Kasumi-1 (cell line): ENCODE results near the gene SLC25A21.
A peak's percentile ranks its signal among the peaks of the same experiment; 100 is the strongest.
"Not testable (repeated sequence)": the region's sequence is repeated elsewhere in the genome, so short reads cannot be mapped to it uniquely, and the experiment has no call there.

Experiments used
- DNase-seq, 2 experiments: peaks; one replicate each; lab custom pipeline; 2025; lab: John Stamatoyannopoulos, UW

The SLC25A21 gene

DNA sequence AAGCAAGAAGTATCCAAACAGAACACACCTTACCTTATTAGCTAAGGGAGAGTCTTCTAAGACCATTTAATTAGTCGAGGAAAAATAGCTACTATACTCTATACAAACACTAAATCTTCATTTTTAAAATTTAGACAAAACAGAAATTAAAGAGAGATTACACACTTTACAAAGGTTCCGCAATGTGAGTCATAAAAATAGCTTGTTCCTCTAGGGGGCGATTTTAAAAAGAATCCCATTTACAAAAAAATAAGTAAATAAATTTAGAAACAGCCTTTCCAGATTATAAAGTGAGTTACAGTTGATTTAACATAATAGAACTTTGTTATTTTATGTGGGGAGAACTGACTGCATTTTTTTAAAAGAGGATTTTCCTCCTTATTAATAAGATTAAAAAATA is 309.1 kb downstream of the SLC25A21 start:
- DNase-seq: peak in 1 of 2 experiments; percentile 9

DNA sequence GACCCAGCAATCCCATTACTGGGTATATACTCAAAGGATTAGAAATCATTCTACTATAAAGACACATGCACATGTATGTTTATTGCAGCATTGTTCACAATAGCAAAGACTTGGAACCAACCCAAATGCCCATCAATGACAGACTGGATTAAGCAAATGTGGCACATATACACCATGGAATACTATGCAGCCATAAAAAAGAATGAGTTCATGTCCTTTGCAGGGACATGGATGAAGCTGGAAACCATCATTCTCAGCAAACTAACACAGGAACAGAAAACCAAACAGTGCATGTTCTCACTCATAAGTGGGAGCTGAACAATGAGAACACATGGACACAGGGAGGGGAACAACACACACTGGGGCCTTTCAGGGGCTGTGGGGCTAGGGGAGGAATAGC is 310.2 kb downstream of the SLC25A21 start:
- DNase-seq: not testable (repeated sequence)

DNA sequence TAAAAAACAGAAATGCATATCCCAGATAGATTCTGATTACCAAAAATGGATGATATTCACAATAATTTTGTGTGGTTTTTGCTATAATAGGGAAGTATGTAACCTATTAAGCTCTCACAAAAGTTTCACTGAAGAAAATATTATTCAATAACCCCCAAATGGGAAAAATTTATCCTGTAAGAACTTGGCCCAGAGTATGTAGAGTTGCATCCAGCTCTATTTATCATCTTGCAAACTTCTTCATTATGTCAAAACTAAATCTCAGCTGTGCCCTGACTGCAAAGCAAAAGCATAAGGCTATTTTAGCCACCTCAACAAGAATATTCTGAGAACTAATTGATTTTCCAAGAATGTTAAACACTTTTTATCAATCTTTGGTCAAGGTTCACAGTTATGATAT is 311.6 kb downstream of the SLC25A21 start:
- no peak for DNase-seq

DNA sequence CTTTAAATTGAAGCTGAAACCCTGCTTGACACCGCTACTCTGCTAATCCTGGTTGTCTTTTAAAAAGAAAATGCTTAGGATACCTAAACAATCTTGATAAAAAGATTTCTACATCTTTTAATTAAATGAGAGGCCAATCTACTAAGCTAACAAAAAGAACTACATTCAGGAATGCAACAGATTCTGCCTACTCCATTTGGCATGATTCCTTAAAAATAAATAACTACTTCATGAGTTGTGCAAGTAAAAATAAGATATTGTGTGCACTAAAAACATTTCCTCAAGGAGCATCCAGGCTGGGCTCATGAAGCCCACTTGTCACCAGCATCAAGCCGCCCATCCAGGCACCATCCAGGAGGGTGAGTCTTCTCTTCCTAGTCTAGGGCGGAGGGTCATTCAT is 313.3 kb downstream of the SLC25A21 start:
- no peak for DNase-seq

DNA sequence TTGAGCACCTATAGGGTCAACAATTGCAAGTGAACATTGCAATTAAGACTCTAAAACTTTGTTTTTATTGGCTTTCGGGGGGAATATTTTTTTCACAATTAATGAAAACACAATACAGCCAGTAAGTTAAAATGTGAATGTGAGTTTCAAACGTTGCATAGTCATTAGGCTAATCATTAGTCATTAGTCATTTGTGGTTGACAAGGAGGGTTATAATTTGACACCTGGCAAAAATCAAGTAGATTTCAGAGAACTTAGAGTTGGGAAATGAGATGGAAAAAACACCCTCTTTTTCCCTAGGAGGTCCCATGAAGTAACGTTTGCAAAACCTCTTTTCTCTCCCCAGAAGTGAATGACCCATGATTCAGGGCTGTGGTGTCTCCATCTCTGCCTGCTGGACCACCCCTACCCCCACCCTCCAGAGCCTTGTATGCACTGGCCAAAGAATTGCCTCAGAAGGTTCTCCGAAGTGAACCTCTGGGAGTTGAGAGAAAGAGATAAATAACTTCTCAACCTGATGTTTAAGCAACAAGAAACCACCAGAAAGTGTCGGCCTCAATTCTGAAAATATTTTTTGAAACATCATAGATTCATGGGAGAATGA is 314.5 kb downstream of the SLC25A21 start:
- no peak for DNase-seq

DNA sequence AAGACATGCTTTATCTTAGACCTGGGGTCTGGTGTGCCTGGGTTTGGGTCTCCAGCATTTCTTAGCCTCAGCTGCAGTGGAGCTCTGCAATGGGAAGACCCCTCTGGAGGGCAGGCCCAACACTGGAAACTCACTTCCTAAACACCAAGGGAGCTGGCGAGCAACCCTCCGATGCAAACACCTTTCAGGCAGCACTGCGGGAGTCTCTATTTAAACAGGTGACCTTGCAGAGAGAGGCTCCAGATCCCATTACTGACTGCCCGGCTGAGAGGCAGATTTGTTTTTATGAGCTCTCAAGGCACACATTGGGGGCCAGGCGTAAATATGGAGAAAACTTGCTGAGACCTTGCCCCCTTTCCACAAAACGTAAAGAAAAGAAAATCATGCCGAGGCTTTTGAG is 315.3 kb downstream of the SLC25A21 start:
- DNase-seq: no peak

DNA sequence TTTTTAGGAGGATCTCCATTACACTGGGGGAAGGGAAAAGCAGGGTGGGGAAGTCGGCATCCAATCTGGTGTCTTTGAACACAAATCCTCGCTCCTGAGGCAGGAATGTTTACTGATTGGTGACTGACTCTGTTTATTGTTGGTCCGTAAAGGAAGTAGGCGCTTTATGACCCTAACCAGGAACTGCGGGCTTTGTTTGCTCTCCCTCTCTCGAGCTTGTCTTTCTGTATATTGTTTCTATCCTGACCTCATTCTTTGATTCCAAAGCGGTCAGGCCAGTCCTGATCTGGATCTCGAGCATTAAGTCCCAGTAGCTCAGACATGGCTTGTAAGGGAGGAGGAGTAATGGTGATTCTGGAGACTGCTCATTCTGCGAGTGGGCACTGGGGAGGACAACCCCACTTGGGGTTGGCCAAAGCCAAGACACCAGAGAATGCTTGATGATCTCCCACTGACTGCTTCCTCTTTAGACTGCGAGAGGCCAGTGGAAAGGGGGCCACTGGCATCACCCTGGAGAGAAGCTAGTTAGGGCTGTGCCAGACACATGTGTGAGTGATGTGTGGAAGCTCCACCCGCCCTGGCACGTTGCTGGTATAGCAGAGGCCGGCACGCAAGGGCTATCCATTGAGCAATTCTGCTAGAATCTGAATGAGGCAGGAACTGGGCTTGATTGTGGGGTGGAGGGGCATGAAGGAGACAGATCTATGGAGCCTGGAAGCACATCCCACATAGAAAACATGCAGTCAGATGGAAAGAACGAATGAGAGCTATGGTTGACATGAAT is 316.1 kb downstream of the SLC25A21 start:
- DNase-seq: no peak

DNA sequence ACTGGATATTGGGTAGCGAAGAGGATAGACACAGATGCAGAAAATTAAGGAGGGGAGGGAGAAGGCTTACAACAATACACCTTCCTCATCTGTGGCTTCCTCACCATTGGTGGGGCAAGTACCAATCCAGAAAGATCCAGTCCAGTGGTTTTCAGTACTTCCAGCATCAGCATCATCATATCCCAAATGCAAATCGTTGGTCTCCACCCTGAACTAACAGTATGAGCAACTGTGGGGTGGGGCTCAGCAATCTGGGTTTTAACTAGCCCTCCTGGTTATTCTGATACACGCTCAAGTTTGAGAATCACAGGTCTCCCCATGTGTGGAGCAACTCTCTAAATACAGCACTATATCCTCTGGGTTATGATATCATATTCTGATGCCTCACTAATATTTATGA is 317.0 kb downstream of the SLC25A21 start:
- DNase-seq: no peak

DNA sequence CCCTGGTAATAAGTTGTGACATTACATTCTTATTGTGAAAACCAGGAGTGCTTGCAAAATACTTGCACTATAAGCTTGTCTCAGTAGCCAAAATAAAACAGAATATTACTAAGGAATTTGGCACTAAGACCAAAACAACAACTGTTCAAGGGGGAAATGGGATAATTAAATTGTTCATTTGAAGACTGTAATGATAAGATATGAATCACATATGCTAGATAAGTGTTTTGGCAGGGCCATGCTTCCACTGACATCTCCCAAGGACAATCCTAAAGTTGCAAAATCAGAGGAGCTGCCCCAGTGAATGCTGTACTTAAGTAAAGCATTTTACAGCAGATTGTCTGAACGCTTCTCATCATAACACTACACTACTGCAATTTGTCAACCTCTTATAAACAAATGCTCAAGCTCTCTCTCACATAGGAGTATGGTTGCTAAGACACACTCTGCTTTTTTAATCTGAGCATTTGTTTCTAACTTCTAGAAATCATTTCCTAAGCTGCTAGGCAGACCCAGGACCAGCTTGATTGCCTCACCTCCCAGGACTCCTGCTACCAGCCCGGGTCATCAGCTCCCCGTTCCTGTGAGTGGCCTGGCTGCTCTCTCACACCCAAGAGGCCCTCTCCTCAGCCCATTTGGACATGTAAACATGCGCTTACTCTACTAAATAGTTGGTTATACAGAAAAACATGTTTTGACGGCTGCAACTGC is 319.3 kb downstream of the SLC25A21 start:
- no peak for DNase-seq

DNA sequence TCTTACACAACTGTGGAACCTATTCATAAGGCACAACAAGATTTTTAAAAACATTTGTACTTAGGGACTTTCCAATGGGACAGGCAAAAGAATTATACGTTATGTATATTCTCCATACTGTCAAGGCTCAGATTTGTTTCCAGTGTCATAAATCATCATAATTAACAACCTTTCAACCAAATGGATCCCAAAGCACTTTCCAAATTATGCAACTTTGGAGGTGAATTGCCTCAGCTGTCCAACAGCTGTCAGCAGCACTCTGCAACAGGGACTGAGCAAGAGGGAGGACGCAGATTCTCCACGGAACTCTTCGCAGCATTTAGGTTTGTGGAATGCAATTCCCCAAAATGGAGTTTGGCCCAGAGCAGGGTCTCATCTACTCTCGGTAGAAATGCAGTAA is 324.2 kb downstream of the SLC25A21 start:
- DNase-seq: no peak

DNA sequence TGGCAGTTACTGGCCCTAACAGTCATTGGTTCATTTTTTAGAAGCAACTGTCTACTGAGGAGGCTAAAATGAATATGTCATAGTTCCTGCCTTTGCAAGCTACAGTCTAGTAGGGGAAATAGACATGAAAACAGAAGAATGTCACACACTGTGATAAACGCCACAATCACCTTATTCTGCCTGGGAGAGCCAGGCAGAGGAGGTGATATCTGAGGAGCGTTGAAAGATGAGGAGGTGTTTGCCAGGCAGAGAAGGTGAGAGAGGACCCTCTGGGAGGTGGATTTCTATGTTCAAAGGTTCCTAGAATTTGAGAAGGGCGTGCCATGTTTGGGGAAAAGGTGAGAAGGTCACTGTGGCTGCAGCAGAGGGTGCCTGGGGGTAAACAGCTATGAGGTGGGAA is 325.0 kb downstream of the SLC25A21 start:
- DNase-seq: no peak

DNA sequence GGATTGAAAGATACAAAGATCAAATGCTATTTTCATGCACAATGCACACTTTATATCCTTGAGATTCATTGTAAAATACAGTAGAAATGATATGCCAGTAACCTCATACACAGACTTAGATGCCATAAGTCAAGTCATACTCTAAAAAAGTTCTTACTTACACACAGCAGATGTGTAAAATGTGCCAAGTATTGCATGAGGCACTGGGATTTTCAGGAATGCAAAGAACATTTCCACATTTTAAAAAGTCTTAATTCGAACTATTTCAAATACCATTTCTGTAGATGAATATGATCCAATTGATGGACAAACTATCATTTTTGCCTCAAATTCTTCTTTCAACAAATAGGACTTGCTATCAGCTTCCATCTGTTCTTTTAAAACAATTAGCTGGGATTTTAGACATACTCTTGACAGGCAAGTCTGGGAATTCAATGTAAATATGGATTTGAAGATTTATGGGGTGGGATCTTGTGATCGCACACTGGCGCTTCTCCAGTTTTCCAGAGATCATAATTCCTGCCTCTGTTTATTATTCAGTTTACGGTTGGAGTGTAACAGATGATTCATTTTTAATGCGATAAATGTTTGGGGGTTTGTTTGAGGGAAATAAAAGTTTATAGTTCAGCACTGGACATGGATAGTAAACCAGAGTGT is 326.9 kb downstream of the SLC25A21 start:
- no peak for DNase-seq

DNA sequence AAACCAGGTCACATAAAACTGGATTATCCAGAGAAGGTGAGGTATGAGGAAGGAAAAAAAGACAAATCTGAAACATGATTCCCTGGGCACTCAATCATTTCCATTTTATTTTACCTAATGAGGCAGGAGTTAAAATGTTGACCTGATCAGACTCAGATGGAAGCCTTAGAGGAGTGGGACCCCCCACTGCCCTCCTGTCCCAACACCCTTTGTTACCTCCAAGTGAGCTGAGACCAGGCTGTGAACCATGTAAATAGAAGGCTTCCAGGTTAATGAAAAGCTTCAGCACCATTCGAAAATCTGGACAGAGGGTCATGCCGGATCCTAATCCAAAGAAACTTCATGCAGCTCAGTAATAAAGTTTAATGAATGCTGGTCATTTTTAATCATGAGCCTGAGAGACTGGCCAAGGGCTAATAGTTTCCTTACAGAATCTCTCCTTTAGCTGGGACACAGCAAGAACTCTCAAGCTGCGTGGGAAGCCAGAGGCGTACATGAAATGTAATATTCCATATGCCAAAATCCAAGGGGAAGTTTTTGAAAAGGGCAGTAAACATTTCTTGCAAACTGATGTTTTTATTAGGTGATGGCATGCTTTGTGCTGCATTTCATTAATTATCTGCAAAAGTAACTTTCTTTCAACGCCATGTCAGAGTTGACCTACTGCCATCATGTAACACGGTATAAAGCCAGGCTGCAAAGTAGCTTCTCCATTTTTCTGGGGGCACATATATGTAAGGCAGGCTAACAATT is 327.8 kb downstream of the SLC25A21 start:
- no peak for DNase-seq

DNA sequence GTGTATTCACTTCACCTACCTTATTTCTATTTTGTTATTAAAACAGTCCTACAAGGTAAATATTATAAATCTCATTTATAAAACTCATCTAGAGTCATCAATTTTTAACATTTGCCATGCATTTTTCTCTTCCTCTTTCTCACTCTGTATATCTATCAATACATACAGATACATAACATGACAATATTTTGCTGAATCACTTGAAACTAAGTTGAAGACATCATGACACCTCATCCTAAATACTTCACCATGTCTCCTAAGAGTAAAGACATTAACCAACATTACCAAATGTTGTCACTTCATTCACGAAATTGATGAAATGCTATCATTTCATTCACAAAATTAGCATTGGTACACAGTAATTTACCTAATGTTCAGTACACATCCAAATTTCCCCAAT is 329.0 kb downstream of the SLC25A21 start:
- no peak for DNase-seq

DNA sequence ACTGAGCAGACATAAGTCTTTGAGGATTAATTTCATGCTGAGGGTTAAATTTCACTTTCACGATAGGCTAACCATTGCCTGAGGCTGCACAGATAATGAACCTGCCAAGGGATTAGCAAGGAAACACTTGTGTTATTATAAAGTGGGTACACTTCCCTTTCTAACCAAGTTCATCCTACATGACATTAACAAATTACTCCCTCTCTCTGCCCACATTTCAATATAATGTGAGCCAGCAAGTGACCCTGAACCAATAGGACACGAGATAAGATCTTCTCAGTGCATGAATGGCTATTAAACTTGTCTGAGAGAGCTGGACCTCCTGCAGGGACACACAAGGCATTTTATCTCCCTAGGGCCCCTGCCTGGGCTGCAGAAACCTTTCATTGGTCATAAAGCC is 337.3 kb downstream of the SLC25A21 start:
- peak in 1 of 2 experiments; percentile 14 for DNase-seq

DNA sequence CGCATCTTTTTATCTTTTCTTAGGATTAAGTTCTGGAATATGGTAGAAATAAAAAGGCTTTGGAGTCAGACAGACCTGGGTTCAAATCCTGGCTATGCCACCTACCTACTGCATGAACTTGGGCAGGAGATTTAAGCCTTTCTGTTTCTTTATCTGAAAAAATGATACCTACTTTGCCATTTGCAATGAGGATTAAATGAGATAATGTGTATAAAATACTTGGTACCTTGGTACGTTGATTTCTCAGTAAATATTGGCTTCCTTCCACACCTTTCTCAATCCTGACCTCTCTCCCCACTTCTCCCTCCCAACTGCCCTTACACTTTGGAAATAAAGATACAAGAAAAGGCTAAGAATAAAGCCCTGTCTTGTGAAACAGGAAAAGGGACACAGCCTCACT is 338.1 kb downstream of the SLC25A21 start:
- peak; percentile 4 to 35 for DNase-seq

DNA sequence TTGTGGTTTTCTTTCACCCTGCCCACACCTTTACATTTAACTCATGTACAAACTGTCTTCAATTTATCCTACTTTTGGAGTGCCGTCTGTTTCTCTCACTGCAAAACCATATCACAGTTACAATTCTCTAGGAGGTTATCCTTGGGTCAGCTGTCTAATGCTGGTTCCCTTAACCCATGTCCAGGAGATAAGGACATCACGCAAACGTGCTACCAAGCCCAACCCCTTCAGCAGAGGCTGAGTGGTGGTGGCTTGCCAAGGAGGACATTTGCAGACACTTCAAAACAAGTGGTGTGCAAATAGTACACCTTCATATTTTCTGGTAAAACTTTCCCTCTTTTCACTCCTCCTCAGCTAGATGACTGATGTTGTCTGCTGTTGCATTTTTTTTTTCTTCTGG is 342.9 kb downstream of the SLC25A21 start:
- DNase-seq: no peak

DNA sequence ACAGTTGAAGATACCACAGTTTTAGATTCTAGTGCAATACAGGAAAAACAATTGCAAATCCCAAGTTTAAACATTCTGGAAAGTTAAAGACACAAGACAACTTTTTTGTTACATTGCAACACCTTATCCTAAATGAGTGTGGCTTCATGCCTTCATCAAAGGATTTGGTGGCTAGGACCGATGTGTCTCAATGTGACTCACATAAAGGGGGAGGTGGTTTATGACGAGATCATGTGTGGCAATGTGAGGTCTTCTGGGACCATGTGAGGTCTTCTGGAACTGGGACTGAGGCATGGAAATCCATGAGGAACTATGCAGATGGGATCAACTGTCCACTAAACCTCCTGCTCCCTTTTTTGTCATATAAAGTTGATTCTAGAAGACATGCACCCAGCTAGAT is 344.5 kb downstream of the SLC25A21 start:
- no peak for DNase-seq

DNA sequence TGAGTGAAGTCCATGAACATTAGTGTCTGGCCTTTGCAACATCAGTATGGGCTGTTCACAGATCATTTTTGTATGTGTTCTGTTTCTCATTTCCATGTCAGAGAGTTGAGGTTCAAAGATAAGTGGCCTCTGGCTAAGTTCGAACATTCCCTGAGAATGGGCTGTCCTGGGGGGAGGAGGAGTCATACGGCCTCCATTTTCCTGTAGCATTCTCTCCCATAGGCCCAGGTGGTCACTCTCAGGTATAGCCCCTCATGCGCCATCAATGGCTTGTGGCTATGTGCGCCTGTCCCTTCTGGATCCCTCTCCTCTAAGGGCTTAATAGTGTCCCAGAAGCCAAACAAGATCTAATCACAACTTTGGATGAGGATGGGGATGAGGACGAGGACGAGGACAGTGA is 345.8 kb downstream of the SLC25A21 start:
- no peak for DNase-seq

DNA sequence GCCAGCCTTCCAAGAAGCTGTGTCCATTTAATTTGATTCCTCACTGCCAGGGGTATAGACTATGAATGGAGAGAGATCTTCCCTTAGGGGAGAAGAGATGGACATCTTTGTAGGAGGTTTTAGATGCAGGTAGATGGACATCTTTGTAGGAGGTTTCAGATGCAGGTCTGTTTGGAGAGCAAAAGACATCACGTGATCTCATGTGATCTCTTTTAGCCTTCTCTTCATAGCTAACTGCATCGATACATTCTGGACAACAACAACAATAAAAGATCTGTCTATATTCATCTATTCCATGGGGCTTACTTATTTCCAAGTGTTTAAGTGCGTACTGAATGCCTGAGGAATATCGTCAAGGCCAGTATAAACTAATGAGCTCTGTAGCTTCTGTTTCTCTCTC is 347.6 kb downstream of the SLC25A21 start:
- no peak for DNase-seq

DNA sequence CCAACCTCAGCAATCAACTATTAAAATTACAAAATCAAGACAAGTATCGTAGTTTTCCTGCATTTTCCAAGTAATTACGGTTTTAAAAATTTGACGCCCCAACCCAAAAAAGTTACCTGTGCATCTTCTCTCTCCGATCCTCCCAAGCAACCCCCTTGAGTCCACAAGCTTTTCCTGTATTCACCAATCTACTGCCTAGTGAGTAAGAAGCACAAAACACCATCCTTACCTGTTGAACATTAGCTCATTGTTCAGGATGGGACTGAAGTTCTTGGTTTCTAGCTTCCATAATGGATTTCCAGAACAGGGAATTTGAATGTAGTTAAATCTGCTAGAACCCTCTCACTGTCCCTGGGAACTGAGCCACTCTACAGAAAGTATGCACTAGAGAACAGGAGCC is 348.8 kb downstream of the SLC25A21 start:
- DNase-seq: no peak

DNA sequence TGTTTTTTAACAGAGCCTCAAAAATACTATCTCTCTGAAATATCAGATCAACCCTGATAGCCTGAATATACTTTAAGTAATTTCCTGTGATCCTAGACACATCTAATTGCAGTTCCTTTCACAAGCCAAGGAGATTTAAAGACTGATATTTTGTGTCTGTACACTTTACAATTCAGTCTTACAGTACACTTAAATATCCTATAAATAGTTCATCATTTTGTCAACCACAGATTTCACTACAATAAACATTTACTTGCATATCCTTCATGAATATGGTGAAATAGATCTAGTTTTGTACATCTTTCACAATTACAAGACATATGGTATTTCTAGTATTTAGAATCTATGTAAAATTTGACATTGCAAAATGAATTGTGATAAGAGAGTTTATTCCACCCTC is 349.7 kb downstream of the SLC25A21 start:
- no peak for DNase-seq
